Mesendoderm (in vitro differentiated cells): ENCODE data around the gene LAMC1.

Experiments used
- DNase-seq: peaks from one replicate; pipeline ENCODE4 v3.0.0; 2013
- H2AK5ac ChIP-seq: 2 replicates; pipeline ENCODE4 v1.6.1; 2013; ENCODE audit warnings: low read length, inconsistent platforms
- H2BK120ac ChIP-seq: 2 replicates; pipeline ENCODE4 v1.6.1; 2013; ENCODE audit warnings: low read depth, mild to moderate bottlenecking, low read length, moderate library complexity, mixed read lengths
- H2BK15ac ChIP-seq: replicated peaks from 2 replicates; pipeline ENCODE4 v1.6.1; 2013; ENCODE audit warnings: low read depth, mild to moderate bottlenecking, moderate library complexity
- H2BK5ac ChIP-seq: 2 replicates; pipeline ENCODE4 v1.6.1; 2013; ENCODE audit warnings: low read length, inconsistent platforms
- H3K18ac ChIP-seq: 2 replicates; pipeline ENCODE4 v1.6.1; 2013; ENCODE audit warnings: mild to moderate bottlenecking, low read length, mixed read lengths
- H3K23ac ChIP-seq: one replicate; pipeline ENCODE4 v1.6.1; 2013; ENCODE audit warnings: low read length
- H3K27ac ChIP-seq: 2 replicates; pipeline ENCODE4 v1.5.1; 2013; ENCODE audit warnings: low read depth, mild to moderate bottlenecking, inconsistent platforms, low read length, moderate library complexity
- H3K27me3 ChIP-seq: 2 replicates; pipeline ENCODE4 v1.6.1; 2013; ENCODE audit warnings: low read length, control low read depth, mild to moderate bottlenecking, inconsistent platforms; ENCODE audit not compliant: insufficient read depth, poor library complexity
- H3K36me3 ChIP-seq: 2 replicates; pipeline ENCODE4 v1.6.1; 2013; ENCODE audit warnings: low read length, inconsistent platforms; ENCODE audit not compliant: control insufficient read depth, insufficient read depth
- H3K4ac ChIP-seq: one replicate; pipeline ENCODE4 v1.6.1; 2013; ENCODE audit warnings: low read depth, mild to moderate bottlenecking, low read length, moderate library complexity
- H3K4me1 ChIP-seq: 2 replicates; pipeline ENCODE4 v1.6.1; 2013; ENCODE audit warnings: low read depth, low read length, inconsistent platforms; ENCODE audit not compliant: control insufficient read depth
- H3K4me2 ChIP-seq: 2 replicates; pipeline ENCODE4 v1.6.1; 2013; ENCODE audit warnings: low read length
- H3K4me3 ChIP-seq: 2 replicates; pipeline ENCODE4 v1.5.1; 2013; ENCODE audit warnings: mild to moderate bottlenecking, low read length
- H3K56ac ChIP-seq: one replicate; pipeline ENCODE4 v1.6.1; 2013; ENCODE audit warnings: low read length
- H3K79me1 ChIP-seq: 2 replicates; pipeline ENCODE4 v1.6.1; 2013; ENCODE audit warnings: low read length, inconsistent platforms
- H3K79me2 ChIP-seq: 2 replicates; pipeline ENCODE4 v1.6.1; 2013; ENCODE audit warnings: mild to moderate bottlenecking, low read length; ENCODE audit not compliant: control insufficient read depth, insufficient read depth
- H3K9ac ChIP-seq: 2 replicates; pipeline ENCODE4 v1.6.1; 2013; ENCODE audit warnings: low read length, inconsistent platforms
- H4K5ac ChIP-seq: one replicate; pipeline ENCODE4 v1.6.1; 2013; ENCODE audit warnings: low read length
- H4K8ac ChIP-seq: one replicate; pipeline ENCODE4 v1.6.1; 2013; ENCODE audit warnings: low read depth, mild to moderate bottlenecking, control low read depth, low read length, moderate library complexity
- WGBS: extraction: QIAGEN DNeasy Blood & Tissue Kit; methylation state at CpG from one replicate; pipeline ENCODE4 v1.1.7; 2013; ENCODE audit warnings: low lambda C conversion rate, missing lambda C conversion rate; ENCODE audit not compliant: insufficient coverage; ENCODE audit errors: extremely low coverage; 5-methylcytosine and 5-hydroxymethylcytosine counted together

Gene LAMC1

DNA sequence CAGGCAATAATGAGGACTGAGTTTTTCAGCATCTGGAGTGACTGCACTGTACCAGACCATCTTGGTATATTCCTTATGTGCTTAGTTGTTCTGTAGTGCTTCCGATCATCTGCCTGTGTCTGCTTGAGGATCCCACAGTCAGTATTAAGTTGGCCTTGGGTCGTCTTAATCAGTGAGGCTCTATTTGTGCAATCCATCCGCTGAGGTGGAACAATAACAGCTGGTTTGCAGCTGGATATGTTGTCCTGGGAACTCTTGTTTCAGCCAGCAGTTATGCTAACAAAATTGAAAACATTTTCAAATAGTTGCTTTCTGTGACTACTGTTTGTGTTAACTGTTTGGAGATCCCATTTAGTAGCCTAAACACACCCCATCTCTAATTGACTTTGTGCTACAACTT is 73.7 kb downstream of the LAMC1 start:
- no peak overlapping the region for H3K4ac ChIP-seq
- no peaks in the 10 kb centered on the region for H3K36me3 ChIP-seq
- H3K23ac ChIP-seq = no peak overlapping the region
- H3K79me2 ChIP-seq = peaks cover 3% of the 10 kb centered on the region
- no peak for DNase-seq
- no peak overlapping the region for H3K27ac ChIP-seq
- no peak overlapping the region for H2BK15ac ChIP-seq
- no peak overlapping the region for H3K56ac ChIP-seq
- no peaks in the 10 kb centered on the region for H3K27me3 ChIP-seq
- no peak overlapping the region for H4K5ac ChIP-seq
- no peak overlapping the region for H3K18ac ChIP-seq
- H3K4me1 ChIP-seq = peaks cover 7% of the 10 kb centered on the region
- H2BK120ac ChIP-seq = no peak overlapping the region
- no peak overlapping the region for H4K8ac ChIP-seq
- no peak overlapping the region for H3K9ac ChIP-seq
- no peak overlapping the region for H3K4me2 ChIP-seq
- no CpG with 5 or more reads among the region's 3 CpGs for WGBS
- no peak overlapping the region for H2BK5ac ChIP-seq
- H3K4me3 ChIP-seq = no peak overlapping the region
- H2AK5ac ChIP-seq = no peak overlapping the region
- peaks cover 17% of the 10 kb centered on the region for H3K79me1 ChIP-seq

GRCh38 chr1:183097438-183098051 is 74.3 kb downstream of the LAMC1 start:
- DNase-seq = no peak
- Histone ChIP-seq H3K36me3 (no peaks in the 10 kb centered on the region), H3K18ac (no peak overlapping the region), H2BK15ac (no peak overlapping the region), H2BK5ac (no peak overlapping the region), H3K9ac (no peak overlapping the region), H3K79me2 (peaks cover 3% of the 10 kb centered on the region), H2AK5ac (no peak overlapping the region), H3K4me3 (no peak overlapping the region), H3K4ac (no peak overlapping the region), H2BK120ac (no peak overlapping the region), H3K79me1 (peaks cover 18% of the 10 kb centered on the region), H3K23ac (no peak overlapping the region), H3K27me3 (no peaks in the 10 kb centered on the region), H4K5ac (no peak overlapping the region), H3K56ac (no peak overlapping the region), H3K4me1 (peaks cover 7% of the 10 kb centered on the region), H4K8ac (no peak overlapping the region), H3K4me2 (no peak overlapping the region), H3K27ac (no peak overlapping the region)
- WGBS = no CpG with 5 or more reads among the region's 3 CpGs

- Histone ChIP-seq H3K4me2 (no peak overlapping the region), H3K4ac (no peak overlapping the region), H3K27me3 (no peaks in the 10 kb centered on the region), H2BK5ac (no peak overlapping the region), H2BK120ac (no peak overlapping the region), H3K23ac (no peak overlapping the region), H3K27ac (no peak overlapping the region), H3K79me2 (peaks cover 3% of the 10 kb centered on the region), H3K18ac (no peak overlapping the region), H3K4me3 (no peak overlapping the region), H3K9ac (no peak overlapping the region), H4K8ac (no peak overlapping the region), H2BK15ac (no peak overlapping the region), H4K5ac (no peak overlapping the region), H2AK5ac (no peak overlapping the region), H3K4me1 (peaks cover 7% of the 10 kb centered on the region), H3K79me1 (peaks cover 18% of the 10 kb centered on the region), H3K36me3 (no peaks in the 10 kb centered on the region), H3K56ac (no peak overlapping the region)
- no peak for DNase-seq
- WGBS = no CpG with 5 or more reads among the region's 2 CpGs
Observed at GRCh38 chr1:183098317-183098716, 75.1 kb downstream of the LAMC1 start.

DNA sequence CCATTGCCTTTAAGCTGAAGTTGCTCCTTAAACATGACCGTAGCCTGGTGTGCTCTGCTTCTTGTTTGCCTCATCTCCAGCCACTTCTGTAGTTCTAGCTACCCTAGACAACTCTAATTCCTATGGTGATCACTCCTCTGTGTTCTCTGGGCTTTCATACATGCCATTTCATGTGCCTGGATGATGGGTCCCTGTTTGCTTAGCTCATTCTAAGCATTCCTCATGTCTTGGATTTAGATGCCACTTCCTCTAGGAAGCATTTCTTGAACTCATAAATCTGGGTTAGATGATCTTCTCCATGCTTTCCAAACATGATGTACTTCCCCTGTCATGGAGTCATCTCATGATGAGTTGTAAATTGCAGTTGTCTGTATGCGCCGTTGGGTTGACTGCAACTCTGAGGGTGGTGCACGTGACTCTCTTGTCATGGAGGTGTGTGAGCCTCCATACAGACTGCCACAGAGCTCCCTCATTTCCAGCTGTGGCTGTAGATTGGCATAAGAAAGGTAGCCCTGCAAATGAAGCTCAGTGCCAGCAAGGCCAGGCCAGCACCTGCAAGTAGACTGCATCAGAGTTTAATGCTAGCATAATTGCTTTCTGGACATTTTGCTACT is 77.2 kb downstream of the LAMC1 start:
- no peak overlapping the region for H2AK5ac ChIP-seq
- peaks cover 2% of the 10 kb centered on the region for H3K79me2 ChIP-seq
- no peak overlapping the region for H2BK15ac ChIP-seq
- no CpG with 5 or more reads among the region's 4 CpGs for WGBS
- H3K56ac ChIP-seq = no peak overlapping the region
- H4K5ac ChIP-seq = no peak overlapping the region
- H3K18ac ChIP-seq = no peak overlapping the region
- no peak overlapping the region for H3K23ac ChIP-seq
- H3K79me1 ChIP-seq = peaks cover 17% of the 10 kb centered on the region
- H2BK120ac ChIP-seq = no peak overlapping the region
- H3K4me2 ChIP-seq = no peak overlapping the region
- H3K27ac ChIP-seq = no peak overlapping the region
- no peaks in the 10 kb centered on the region for H3K4me1 ChIP-seq
- no peak overlapping the region for H4K8ac ChIP-seq
- H2BK5ac ChIP-seq = no peak overlapping the region
- H3K4me3 ChIP-seq = no peak overlapping the region
- no peak overlapping the region for H3K4ac ChIP-seq
- no peaks in the 10 kb centered on the region for H3K27me3 ChIP-seq
- peaks cover 1% of the 10 kb centered on the region for H3K36me3 ChIP-seq
- DNase-seq = no peak
- H3K9ac ChIP-seq = no peak overlapping the region

- H3K56ac ChIP-seq = no peak overlapping the region
- no peak overlapping the region for H2AK5ac ChIP-seq
- no peak overlapping the region for H3K4me2 ChIP-seq
- no CpG with 5 or more reads among the region's 4 CpGs for WGBS
- no peak overlapping the region for H4K5ac ChIP-seq
- peaks cover 2% of the 10 kb centered on the region for H3K79me2 ChIP-seq
- peaks cover 1% of the 10 kb centered on the region for H3K36me3 ChIP-seq
- H3K23ac ChIP-seq = no peak overlapping the region
- no peaks in the 10 kb centered on the region for H3K27me3 ChIP-seq
- H2BK5ac ChIP-seq = no peak overlapping the region
- DNase-seq = no peak
- H2BK120ac ChIP-seq = no peak overlapping the region
- no peak overlapping the region for H4K8ac ChIP-seq
- H3K27ac ChIP-seq = no peak overlapping the region
- H3K4ac ChIP-seq = no peak overlapping the region
- H3K18ac ChIP-seq = no peak overlapping the region
- H3K4me1 ChIP-seq = no peaks in the 10 kb centered on the region
- H3K79me1 ChIP-seq = peaks cover 16% of the 10 kb centered on the region
- no peak overlapping the region for H3K4me3 ChIP-seq
- no peak overlapping the region for H2BK15ac ChIP-seq
- H3K9ac ChIP-seq = no peak overlapping the region
Observed at GRCh38 chr1:183101081-183101480, 77.9 kb downstream of the LAMC1 start.

GRCh38 chr1:183101841-183102276 is 78.6 kb downstream of the LAMC1 start:
- H3K4me1 ChIP-seq = no peaks in the 10 kb centered on the region
- no peak for DNase-seq
- no peak overlapping the region for H3K18ac ChIP-seq
- H3K4ac ChIP-seq = no peak overlapping the region
- WGBS = no CpG with 5 or more reads among the region's 8 CpGs
- no peak overlapping the region for H2AK5ac ChIP-seq
- H2BK15ac ChIP-seq = no peak overlapping the region
- peaks cover 18% of the 10 kb centered on the region for H3K79me1 ChIP-seq
- no peaks in the 10 kb centered on the region for H3K27me3 ChIP-seq
- H2BK120ac ChIP-seq = no peak overlapping the region
- no peak overlapping the region for H3K9ac ChIP-seq
- no peak overlapping the region for H3K4me2 ChIP-seq
- H3K4me3 ChIP-seq = no peak overlapping the region
- no peak overlapping the region for H3K27ac ChIP-seq
- no peak overlapping the region for H4K8ac ChIP-seq
- no peak overlapping the region for H4K5ac ChIP-seq
- peaks cover 2% of the 10 kb centered on the region for H3K79me2 ChIP-seq
- no peak overlapping the region for H3K23ac ChIP-seq
- no peak overlapping the region for H3K56ac ChIP-seq
- H2BK5ac ChIP-seq = no peak overlapping the region
- H3K36me3 ChIP-seq = peaks cover 1% of the 10 kb centered on the region
